Type B pancreatic cell (in vitro differentiated cells): ENCODE results near the gene SLC38A10. TPM values are rescaled to one million over a fixed set of nuclear protein-coding genes. Genes with fewer than 3 reads are reported as not detected.

ENCODE experiments used
- DNase-seq: peaks from one replicate; pipeline ENCODE4 v3.0.0; 2021; ENCODE audit warnings: mixed read lengths; ENCODE audit not compliant: unreplicated experiment; ENCODE audit errors: extremely low spot score
- H3K27ac Mint-ChIP-seq: 2 replicates; pipeline ENCODE4 v1.8.0; 2021; ENCODE audit warnings: mild to moderate bottlenecking, mixed read lengths
- H3K27me3 Mint-ChIP-seq: 2 replicates; pipeline ENCODE4 v1.8.0; 2021; ENCODE audit warnings: mixed read lengths
- H3K36me3 Mint-ChIP-seq: 2 replicates; pipeline ENCODE4 v1.8.0; 2021; ENCODE audit warnings: mixed read lengths
- H3K4me1 Mint-ChIP-seq: one replicate; pipeline ENCODE4 v1.8.0; 2021; ENCODE audit warnings: mixed read lengths; ENCODE audit not compliant: unreplicated experiment
- H3K4me3 Mint-ChIP-seq: 2 replicates; pipeline ENCODE4 v1.8.0; 2021; ENCODE audit warnings: mild to moderate bottlenecking, mixed read lengths
- H3K9me3 Mint-ChIP-seq: 2 replicates; pipeline ENCODE4 v1.8.0; 2021; ENCODE audit warnings: mixed read lengths
- total RNA-seq: library from RNA; stranded (reverse); gene quantifications from 2 replicates; pipeline ENCODE4 v1.2.1, GENCODE V29; 2021; ENCODE audit warnings: low replicate concordance
- TF ChIP-seq, protein P1 (sequence below): fragments of 200-600 bp; sonication (generic); conservative IDR thresholded peaks from 2 replicates; pipeline ENCODE4 v1.5.0; 2021; ENCODE audit warnings: antibody characterized with exemption, mild to moderate bottlenecking

Gene SLC38A10
- total RNA-seq, 1 donor from 2014 or later = 85.0 TPM

DNA sequence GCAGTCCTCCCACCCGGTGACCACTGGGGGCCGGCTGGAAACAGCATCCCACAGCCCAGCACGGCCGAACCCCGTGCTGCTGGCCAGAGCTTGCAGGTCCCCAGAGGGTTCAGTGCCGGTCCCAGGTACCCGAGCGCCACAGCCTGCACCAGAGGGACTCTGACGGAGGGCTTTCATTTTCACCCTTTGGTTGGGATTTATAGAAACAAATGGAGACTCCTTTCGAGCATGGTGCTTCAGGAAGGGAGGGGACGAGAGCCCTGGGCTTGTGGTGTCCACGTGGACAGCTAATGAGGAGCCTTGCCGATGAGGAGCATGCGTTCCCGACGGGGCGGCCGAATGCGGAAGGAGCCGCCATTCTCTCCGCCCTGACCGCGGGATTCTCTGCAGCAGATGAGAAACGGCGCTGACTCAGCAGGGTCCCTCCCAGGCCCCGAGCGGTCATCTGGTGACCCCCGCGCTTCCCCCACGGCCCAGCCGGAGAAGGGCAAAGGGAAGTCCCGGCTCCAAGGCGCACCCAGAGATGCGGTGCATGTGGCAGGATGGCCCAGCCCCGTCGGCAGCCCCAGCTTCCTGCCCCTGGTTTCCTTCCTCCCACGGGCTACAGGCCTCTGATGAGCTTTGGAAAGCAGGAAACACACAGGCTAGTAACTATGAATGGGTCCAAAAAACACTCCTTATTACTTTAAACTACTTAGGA lies 9.8 kb downstream of the SLC38A10 start:
- no peaks in the 10 kb centered on the region for H3K4me1 Mint-ChIP-seq
- no peak overlapping the region for H3K4me3 Mint-ChIP-seq
- no peaks in the 10 kb centered on the region for H3K27me3 Mint-ChIP-seq
- H3K36me3 Mint-ChIP-seq = peaks cover 4% of the 10 kb centered on the region
- no peak overlapping the region for H3K27ac Mint-ChIP-seq
- TF ChIP-seq, protein P1, sequence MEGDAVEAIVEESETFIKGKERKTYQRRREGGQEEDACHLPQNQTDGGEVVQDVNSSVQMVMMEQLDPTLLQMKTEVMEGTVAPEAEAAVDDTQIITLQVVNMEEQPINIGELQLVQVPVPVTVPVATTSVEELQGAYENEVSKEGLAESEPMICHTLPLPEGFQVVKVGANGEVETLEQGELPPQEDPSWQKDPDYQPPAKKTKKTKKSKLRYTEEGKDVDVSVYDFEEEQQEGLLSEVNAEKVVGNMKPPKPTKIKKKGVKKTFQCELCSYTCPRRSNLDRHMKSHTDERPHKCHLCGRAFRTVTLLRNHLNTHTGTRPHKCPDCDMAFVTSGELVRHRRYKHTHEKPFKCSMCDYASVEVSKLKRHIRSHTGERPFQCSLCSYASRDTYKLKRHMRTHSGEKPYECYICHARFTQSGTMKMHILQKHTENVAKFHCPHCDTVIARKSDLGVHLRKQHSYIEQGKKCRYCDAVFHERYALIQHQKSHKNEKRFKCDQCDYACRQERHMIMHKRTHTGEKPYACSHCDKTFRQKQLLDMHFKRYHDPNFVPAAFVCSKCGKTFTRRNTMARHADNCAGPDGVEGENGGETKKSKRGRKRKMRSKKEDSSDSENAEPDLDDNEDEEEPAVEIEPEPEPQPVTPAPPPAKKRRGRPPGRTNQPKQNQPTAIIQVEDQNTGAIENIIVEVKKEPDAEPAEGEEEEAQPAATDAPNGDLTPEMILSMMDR = no peak
- H3K9me3 Mint-ChIP-seq = no peaks in the 10 kb centered on the region
- no peak for DNase-seq

DNA sequence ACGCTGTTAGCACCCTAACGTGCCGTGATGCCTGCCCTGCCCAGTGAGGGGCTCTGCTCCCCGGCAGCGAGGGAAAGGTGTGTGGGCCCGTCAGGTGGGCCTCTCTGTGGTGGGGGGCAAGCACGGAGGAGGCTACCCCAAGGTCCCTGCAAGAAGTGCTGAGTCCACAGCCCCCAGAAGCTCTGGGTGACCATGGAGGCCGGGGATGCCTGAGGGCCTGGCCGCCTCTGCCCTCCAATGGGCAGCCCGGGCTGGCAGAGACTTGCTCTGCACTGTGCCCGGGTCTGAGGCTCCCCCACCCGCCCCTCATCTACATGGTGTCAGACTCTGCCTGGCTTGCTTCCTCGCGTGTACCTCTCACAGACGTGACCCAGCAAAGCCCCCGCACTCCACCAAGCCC lies 12.2 kb downstream of the SLC38A10 start:
- H3K27ac Mint-ChIP-seq = no peak overlapping the region
- no peaks in the 10 kb centered on the region for H3K27me3 Mint-ChIP-seq
- H3K4me1 Mint-ChIP-seq = no peaks in the 10 kb centered on the region
- no peaks in the 10 kb centered on the region for H3K36me3 Mint-ChIP-seq
- DNase-seq = no peak
- no peak overlapping the region for H3K4me3 Mint-ChIP-seq
- no peaks in the 10 kb centered on the region for H3K9me3 Mint-ChIP-seq
- TF ChIP-seq, protein P1 = no peak

DNA sequence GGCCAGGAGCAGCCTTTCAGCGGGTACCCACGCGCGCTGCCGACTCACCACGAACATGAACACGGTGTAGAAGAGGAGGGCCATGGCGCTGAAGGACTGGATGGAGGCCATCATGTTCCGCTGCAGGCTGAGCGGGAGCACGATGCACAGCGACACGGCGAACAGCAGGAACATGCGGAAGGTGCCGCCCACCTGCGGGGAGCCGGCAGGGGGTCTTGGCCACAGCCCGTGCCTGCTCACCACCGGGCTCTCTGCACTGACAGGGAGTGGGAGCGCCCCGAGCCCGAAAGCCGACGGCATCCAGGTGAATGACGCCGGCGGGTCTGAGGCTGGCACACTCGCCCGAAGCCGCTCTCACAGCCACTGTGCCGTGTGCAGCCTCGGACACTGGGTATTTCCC lies 13.0 kb downstream of the SLC38A10 start:
- no peak overlapping the region for H3K4me3 Mint-ChIP-seq
- no peak for DNase-seq
- TF ChIP-seq, protein P1 = no peak
- no peaks in the 10 kb centered on the region for H3K4me1 Mint-ChIP-seq
- no peak overlapping the region for H3K27ac Mint-ChIP-seq
- no peaks in the 10 kb centered on the region for H3K27me3 Mint-ChIP-seq
- H3K9me3 Mint-ChIP-seq = no peaks in the 10 kb centered on the region
- H3K36me3 Mint-ChIP-seq = no peaks in the 10 kb centered on the region

DNA sequence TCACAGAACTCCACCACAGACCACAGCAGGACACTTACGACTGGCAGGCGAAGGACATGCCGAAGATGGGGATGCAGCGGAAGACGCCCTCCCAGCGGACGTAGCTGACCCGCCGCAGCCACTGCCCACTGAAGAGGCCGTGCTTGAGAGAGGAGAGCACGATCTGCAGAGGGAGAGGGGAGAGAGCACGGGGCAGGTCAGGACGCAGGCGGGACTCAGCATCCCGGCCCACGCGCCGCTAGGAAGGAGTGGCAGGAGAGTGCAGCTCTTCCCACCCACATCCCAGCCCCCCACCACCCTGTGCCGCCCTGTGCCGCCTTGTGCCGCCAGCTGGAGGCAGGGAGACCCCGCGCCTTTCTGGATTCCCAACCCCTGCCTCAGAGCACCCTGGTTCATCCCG lies 14.5 kb downstream of the SLC38A10 start:
- Mint-ChIP-seq H3K27me3 (no peaks in the 10 kb centered on the region), H3K36me3 (peaks cover 3% of the 10 kb centered on the region), H3K4me3 (no peak overlapping the region), H3K9me3 (no peaks in the 10 kb centered on the region), H3K27ac (no peak overlapping the region), H3K4me1 (no peaks in the 10 kb centered on the region)
- TF ChIP-seq, protein P1 = no peak
- no peak for DNase-seq

DNA sequence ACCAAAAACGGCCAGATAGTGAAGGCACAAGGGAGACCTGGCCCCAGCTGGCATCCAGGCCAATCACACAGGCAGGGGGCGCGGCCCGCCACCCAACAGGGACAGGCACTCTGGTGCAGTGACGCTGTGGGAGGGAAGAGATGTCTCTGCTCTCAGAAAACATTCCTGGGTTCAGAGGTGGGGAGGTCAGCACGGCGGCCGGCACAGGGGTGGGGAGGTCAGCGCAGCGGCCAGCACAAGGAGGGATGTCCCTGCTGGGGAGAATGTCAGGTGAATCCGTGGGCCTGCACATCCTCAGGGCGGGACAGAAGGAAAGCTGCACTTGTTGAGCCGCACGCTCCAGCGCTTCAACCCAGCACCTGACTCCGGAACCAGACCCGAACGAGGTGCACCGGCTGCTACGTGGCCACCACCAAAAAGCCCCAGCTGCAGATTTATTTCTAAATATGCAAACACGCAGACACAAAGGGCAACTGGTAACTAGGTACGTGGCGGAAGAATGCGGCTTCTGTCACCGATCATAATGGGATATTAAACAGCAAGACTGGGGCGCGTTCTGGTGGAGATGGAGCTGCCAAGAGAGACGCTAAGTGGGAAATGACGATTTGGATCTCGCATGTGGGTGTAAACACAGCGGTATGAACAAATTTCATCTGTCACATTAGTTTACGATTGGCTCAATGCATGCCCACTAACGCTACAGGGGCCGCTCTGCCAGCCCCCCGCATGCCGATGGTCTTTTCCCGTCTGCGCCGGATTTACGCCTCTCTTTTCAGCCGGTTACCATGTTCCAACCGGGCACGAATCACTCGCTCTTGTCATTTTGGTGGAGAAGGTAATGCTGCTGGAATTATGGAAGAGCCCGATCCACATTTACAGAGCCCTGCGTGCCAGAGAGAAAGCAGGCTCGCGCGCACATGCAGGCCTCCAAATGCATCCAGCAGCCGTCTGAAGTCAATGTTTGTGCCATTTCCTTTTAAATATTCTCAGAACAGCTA lies 15.5 kb downstream of the SLC38A10 start:
- Mint-ChIP-seq H3K4me1 (no peaks in the 10 kb centered on the region), H3K27ac (no peak overlapping the region), H3K27me3 (no peaks in the 10 kb centered on the region), H3K9me3 (no peaks in the 10 kb centered on the region), H3K36me3 (peaks cover 3% of the 10 kb centered on the region), H3K4me3 (no peak overlapping the region)
- DNase-seq = no peak
- TF ChIP-seq, protein P1 = no peak
